Measurements from ENCODE around the gene MUL1.

- TF ChIP-seq POLR2A (IDR thresholded peaks at IDR 0.05) = no peak
- TF ChIP-seq, protein P1, sequence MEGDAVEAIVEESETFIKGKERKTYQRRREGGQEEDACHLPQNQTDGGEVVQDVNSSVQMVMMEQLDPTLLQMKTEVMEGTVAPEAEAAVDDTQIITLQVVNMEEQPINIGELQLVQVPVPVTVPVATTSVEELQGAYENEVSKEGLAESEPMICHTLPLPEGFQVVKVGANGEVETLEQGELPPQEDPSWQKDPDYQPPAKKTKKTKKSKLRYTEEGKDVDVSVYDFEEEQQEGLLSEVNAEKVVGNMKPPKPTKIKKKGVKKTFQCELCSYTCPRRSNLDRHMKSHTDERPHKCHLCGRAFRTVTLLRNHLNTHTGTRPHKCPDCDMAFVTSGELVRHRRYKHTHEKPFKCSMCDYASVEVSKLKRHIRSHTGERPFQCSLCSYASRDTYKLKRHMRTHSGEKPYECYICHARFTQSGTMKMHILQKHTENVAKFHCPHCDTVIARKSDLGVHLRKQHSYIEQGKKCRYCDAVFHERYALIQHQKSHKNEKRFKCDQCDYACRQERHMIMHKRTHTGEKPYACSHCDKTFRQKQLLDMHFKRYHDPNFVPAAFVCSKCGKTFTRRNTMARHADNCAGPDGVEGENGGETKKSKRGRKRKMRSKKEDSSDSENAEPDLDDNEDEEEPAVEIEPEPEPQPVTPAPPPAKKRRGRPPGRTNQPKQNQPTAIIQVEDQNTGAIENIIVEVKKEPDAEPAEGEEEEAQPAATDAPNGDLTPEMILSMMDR (IDR thresholded peaks at IDR 0.05) = no peak
These were observed 12.3 kb downstream of the MUL1 start for GRCh38 chr1:20495661-20496060.
